B cell (primary cell): ENCODE data around the gene POLL. TPM values are rescaled to one million over a fixed set of nuclear protein-coding genes. Genes with fewer than 3 reads are reported as not detected.

ENCODE experiments used
- ATAC-seq: fragments of 200-7000 bp; cut with Tn5 transposase; one replicate; pipeline ENCODE4 v1.10.0; 2021; ENCODE audit warnings: low read depth, mild to moderate bottlenecking, moderate number of reproducible peaks, moderate library complexity
- CTCF ChIA-PET: fragments of 350-600 bp; sonication (Branson Sonifier 250); formaldehyde crosslinking; loops from one replicate; lab custom pipeline; 2021; ENCODE audit warnings: antibody characterized with exemption, inconsistent platforms; lab: Charles Lee
- POLR2A ChIA-PET: fragments of 350-600 bp; sonication (Branson Sonifier 250); formaldehyde crosslinking; loops from one replicate; lab custom pipeline; 2021; ENCODE audit warnings: antibody characterized with exemption; lab: Charles Lee
- DNase-seq: peaks from one replicate; pipeline ENCODE4 v3.0.0; 2013
- H2AFZ ChIP-seq: 2 replicates; pipeline ENCODE4 v1.6.1; 2012; ENCODE audit warnings: mild to moderate bottlenecking, low read depth, low read length; ENCODE audit not compliant: insufficient read depth, poor library complexity, severe bottlenecking
- H3K27ac ChIP-seq, 2 donors: 1 replicate in 1 of 2; 2 replicates in 1 of 2; pipeline ENCODE4 v1.5.1; 2012 to 2013; ENCODE audit warnings: low read length in 2 of 2, mild to moderate bottlenecking in 2 of 2, moderate library complexity in 1 of 2
- H3K27me3 ChIP-seq, 4 experiments: fragments of 200-600 bp in 1 of 4; sonication (generic) in 1 of 4; replicated peaks in 1 of 4; 1 replicate in 2 of 4; 2 replicates in 2 of 4; pipeline versions ENCODE4 v1.6.1 to v1.7.0; 2013 to 2016; ENCODE audit warnings: low read length in 3 of 4, mild to moderate bottlenecking in 2 of 4, mixed read lengths in 1 of 4, moderate library complexity in 1 of 4; ENCODE audit not compliant: insufficient read depth in 4 of 4, control insufficient read depth in 3 of 4; ENCODE audit errors: control extremely low read depth in 1 of 4
- H3K36me3 ChIP-seq, 2 experiments: replicated peaks in 1 of 2; 1 replicate in 1 of 2; 2 replicates in 1 of 2; pipeline versions ENCODE4 v1.6.1 to v1.7.1; 2013; ENCODE audit warnings: low read length in 1 of 2; ENCODE audit not compliant: insufficient read depth in 2 of 2, control insufficient read depth in 1 of 2; ENCODE audit errors: control extremely low read depth in 1 of 2, extremely low read depth in 1 of 2
- H3K4me1 ChIP-seq, 2 donors: fragments of 200-600 bp in 1 of 2; sonication (generic) in 1 of 2; 1 replicate in 1 of 2; 2 replicates in 1 of 2; pipeline versions ENCODE4 v1.5.1 to v1.6.1; 2013 to 2017; ENCODE audit warnings: low read length in 2 of 2; ENCODE audit not compliant: control insufficient read depth in 2 of 2, insufficient read depth in 2 of 2
- H3K4me2 ChIP-seq: replicated peaks from 2 replicates; pipeline ENCODE3; 2012; ENCODE audit warnings: mild to moderate bottlenecking, low read depth, low read length; ENCODE audit not compliant: poor library complexity, severe bottlenecking
- H3K4me3 ChIP-seq, 5 experiments: fragments of 200-600 bp in 1 of 5; sonication (generic) in 1 of 5; 1 replicate in 3 of 5; 2 replicates in 2 of 5; pipeline versions ENCODE4 v1.5.1 to v1.7.0; 2011 to 2016; ENCODE audit warnings: low read length in 4 of 5, mild to moderate bottlenecking in 4 of 5, low read depth in 2 of 5, control low read depth in 1 of 5, moderate library complexity in 1 of 5; ENCODE audit not compliant: insufficient read depth in 1 of 5; ENCODE audit errors: control extremely low read depth in 1 of 5, extremely low read depth in 1 of 5
- H3K79me2 ChIP-seq: fragments of 200-600 bp; sonication (generic); one replicate; pipeline ENCODE4 v1.6.0; 2016; ENCODE audit warnings: low read length; ENCODE audit not compliant: control insufficient read depth, insufficient read depth
- H3K9ac ChIP-seq: fragments of 200-600 bp; sonication (generic); 2 replicates; pipeline ENCODE4 v1.6.1; 2017; ENCODE audit warnings: mild to moderate bottlenecking, low read length, moderate library complexity
- H3K9me3 ChIP-seq, 3 donors: one replicate each; pipeline versions ENCODE4 v1.6.1 to v1.7.1; 2013; ENCODE audit warnings: low read length in 2 of 3; ENCODE audit not compliant: control insufficient read depth in 2 of 3, insufficient read depth in 1 of 3; ENCODE audit errors: control extremely low read depth in 1 of 3
- H4K20me1 ChIP-seq: 2 replicates; pipeline ENCODE4 v1.6.0; 2012; ENCODE audit warnings: mild to moderate bottlenecking, low read length; ENCODE audit not compliant: insufficient read depth, control insufficient read depth, poor library complexity, severe bottlenecking
- H3K27ac Mint-ChIP-seq: one replicate; pipeline ENCODE4 v1.8.0; 2021; ENCODE audit warnings: mixed read lengths
- H3K27me3 Mint-ChIP-seq: one replicate; pipeline ENCODE4 v1.8.0; 2021; ENCODE audit warnings: mixed read lengths
- H3K4me1 Mint-ChIP-seq: one replicate; pipeline ENCODE4 v1.8.0; 2021; ENCODE audit warnings: mixed read lengths
- H3K4me3 Mint-ChIP-seq: one replicate; pipeline ENCODE4 v1.8.0; 2021; ENCODE audit warnings: mixed read lengths
- H3K9me3 Mint-ChIP-seq: one replicate; pipeline ENCODE4 v1.8.0; 2022; ENCODE audit warnings: mixed read lengths; ENCODE audit not compliant: insufficient read depth
- CTCF ChIP-seq: fragments of 200-600 bp; IDR thresholded peaks from one replicate; pipeline ENCODE4 v1.8.0; 2022; ENCODE audit warnings: antibody characterized with exemption, mild to moderate bottlenecking
- EZH2 ChIP-seq: IDR thresholded peaks from 2 replicates; pipeline ENCODE4 v1.6.1; 2012; ENCODE audit warnings: borderline replicate concordance, low read depth, mild to moderate bottlenecking, moderate library complexity, low read length; ENCODE audit not compliant: insufficient read depth, poor library complexity, severe bottlenecking
- WGBS: methylation state at CpG from one replicate; pipeline ENCODE4 v1.1.5; 2013; ENCODE audit warnings: missing lambda C conversion rate; ENCODE audit not compliant: insufficient coverage; 5-methylcytosine and 5-hydroxymethylcytosine counted together
- intact Hi-C: fragments of 100-400 bp; cut with micrococcal nuclease; formaldehyde crosslinking; loops from one replicate; pipeline ENCODE4 v1.10.0; 2022
- polyA plus RNA-seq: library from polyadenylated mRNA; depleted of rRNA; stranded (reverse); fragments of >200 nt; gene quantifications from 2 replicates; pipeline ENCODE4 v1.2.3, GENCODE V29; 2012
- total RNA-seq, 2 donors: library from RNA; stranded (reverse); fragments of 120-200 nt in 1 of 2; gene quantifications; 1 replicate in 1 of 2; 2 replicates in 1 of 2; pipeline versions ENCODE4 v1.2.3 to v1.2.4, GENCODE V29; 2013 to 2022

POLL gene
- total and polyA plus RNA-seq, 2 donors (not counting 1 experiment from before 2014, with no cell fraction given), result 46.0 to 46.7 TPM

DNA sequence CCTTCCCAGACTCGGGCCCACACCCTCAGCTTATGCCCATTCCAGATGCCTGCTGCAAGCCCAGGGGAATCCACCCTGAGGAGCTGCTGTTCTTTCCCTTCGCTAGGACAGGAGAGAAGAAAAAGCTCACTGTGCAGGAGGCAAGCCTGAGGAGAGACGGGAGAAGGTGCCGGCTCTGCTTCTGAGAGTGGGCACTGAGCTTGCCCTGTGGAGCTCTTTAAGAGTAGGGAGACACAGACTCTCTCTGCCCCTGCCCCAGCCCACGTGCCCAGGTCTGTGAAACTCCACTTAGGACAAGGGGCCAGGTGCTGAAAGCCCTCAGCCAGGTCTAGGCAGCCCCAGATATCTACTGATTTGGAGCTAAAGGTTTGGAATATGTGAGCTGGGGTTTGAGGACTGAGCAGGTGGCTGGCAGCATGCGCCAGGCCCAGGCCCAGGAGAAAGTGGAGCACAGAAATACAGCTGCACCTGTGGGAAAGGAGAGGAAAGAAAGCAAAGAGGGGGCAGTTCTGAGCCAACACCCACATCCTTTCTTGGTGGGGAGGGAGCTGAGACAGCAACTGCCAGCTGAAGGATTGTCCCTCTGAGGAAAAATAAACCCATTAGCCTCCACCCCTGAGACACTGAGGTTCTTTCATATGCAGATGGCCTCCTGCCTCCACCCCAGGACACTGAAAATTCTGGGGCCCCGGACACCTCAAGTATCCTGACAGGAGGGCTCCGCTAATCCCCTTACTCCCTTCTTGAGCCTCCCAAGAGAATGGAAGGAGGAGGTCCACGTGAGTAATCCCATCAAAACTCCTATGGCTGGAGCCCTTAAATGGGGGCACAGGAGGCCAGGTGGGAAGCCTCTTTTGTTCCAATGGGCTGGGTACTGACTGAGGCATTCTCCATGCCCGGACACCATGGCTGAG, 7.3 kb downstream of the POLL start:
- Mint-ChIP-seq H3K9me3 (no peaks in the 10 kb centered on the region), H3K27ac (no peak overlapping the region), H3K4me1 (no peaks in the 10 kb centered on the region), H3K27me3 (no peaks in the 10 kb centered on the region), H3K4me3 (no peak overlapping the region)
- no peak for DNase-seq
- POLR2A ChIA-PET, result no interaction called here
- CTCF ChIA-PET, result interaction anchor here (0.7 to 2.7 kb wide), 2 partner anchors 11 to 50 kb away, joined by 6 to 11 read pairs; no protein-coding TSS in a partner anchor
- intact Hi-C loops, result no loop called here
- ATAC-seq, result no peak
- TF ChIP-seq EZH2, result no peak
- H3K4me1 ChIP-seq, result no peaks in the 10 kb centered on the region
- no peak overlapping the region for H3K4me3 ChIP-seq
- peaks cover 2% of the 10 kb centered on the region for H3K79me2 ChIP-seq
- no peaks in the 10 kb centered on the region for H3K9me3 ChIP-seq
- no peaks in the 10 kb centered on the region for H3K27me3 ChIP-seq
- H3K36me3 ChIP-seq, result peaks cover 2 to 35% of the 10 kb centered on the region in 2 experiments
- WGBS, result 93% methylated on average over 6 of the region's 10 CpGs
- H3K27ac ChIP-seq, result no peak overlapping the region
- H3K9ac ChIP-seq, result no peak overlapping the region
- H2AFZ ChIP-seq, result no peak overlapping the region
- H4K20me1 ChIP-seq, result no peaks in the 10 kb centered on the region
- no peak overlapping the region for H3K4me2 ChIP-seq

DNA sequence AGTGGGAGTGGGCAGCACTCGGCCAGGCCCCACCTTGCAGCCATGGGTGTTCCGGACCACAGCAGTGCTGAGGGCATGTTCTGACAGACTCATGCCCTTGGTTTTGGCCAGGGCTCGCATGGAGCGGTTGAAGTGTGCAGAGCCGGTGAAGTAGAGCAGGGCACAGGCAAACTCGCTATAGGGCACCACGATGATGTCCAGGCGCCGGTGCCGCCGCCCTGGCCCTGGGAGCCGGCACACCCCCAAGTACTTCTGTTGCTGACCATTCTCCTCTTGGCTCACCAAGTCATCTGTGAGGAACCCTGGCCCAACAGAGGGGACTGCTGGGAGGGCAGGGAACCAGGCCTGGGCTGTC, 8.6 kb downstream of the POLL start:
- H3K4me3 ChIP-seq, result no peak overlapping the region
- TF ChIP-seq EZH2 (no peak), CTCF (no peak)
- H3K9ac ChIP-seq, result no peak overlapping the region
- ChIA-PET POLR2A (no interaction called here), CTCF (interaction anchor here (2.7 kb wide), 1 partner anchor 9 kb away, joined by 11 read pairs; no protein-coding TSS in a partner anchor)
- no peaks in the 10 kb centered on the region for H3K4me1 ChIP-seq
- no peaks in the 10 kb centered on the region for H3K27me3 ChIP-seq
- intact Hi-C loops, result no loop called here
- peaks cover under 1% of the 10 kb centered on the region for H3K79me2 ChIP-seq
- Mint-ChIP-seq H3K27me3 (no peaks in the 10 kb centered on the region), H3K9me3 (no peaks in the 10 kb centered on the region), H3K4me1 (no peaks in the 10 kb centered on the region), H3K27ac (no peak overlapping the region), H3K4me3 (no peak overlapping the region)
- no peak for ATAC-seq
- H3K36me3 ChIP-seq, result peaks cover under 1 to 35% of the 10 kb centered on the region in 2 experiments
- no peak overlapping the region for H3K27ac ChIP-seq
- no peak overlapping the region for H2AFZ ChIP-seq
- WGBS, result over 99% methylated on average over 12 of the region's 12 CpGs
- no peak overlapping the region for H3K4me2 ChIP-seq
- no peak for DNase-seq
- no peaks in the 10 kb centered on the region for H4K20me1 ChIP-seq
- no peaks in the 10 kb centered on the region for H3K9me3 ChIP-seq
